Uterus (tissue), 4 donors: Measurements from ENCODE around the gene VKORC1. TPM values are rescaled to one million over a fixed set of nuclear protein-coding genes. Genes with fewer than 3 reads are reported as not detected.
"Not testable (repeated sequence)": the region's sequence is repeated elsewhere in the genome, so short reads cannot be mapped to it uniquely, and the experiment has no call there.

ENCODE experiments used
- DNase-seq, 2 donors: peaks; one replicate each; pipeline ENCODE4 v3.0.0-alpha.2; 2019 to 2020
- H3K27ac ChIP-seq, 2 donors: fragments of 200-600 bp; sonication (generic); 1 replicate in 1 of 2; 2 replicates in 1 of 2; pipeline ENCODE4 v1.5.1; 2016 to 2018
- H3K27me3 ChIP-seq, 2 donors: fragments of 200-600 bp; sonication (generic); one replicate each; pipeline ENCODE4 v1.5.1; 2018 to 2019; ENCODE audit warnings: control low read depth in 1 of 2
- H3K36me3 ChIP-seq, 2 donors: fragments of 200-600 bp; sonication (generic); one replicate each; pipeline ENCODE4 v1.5.1; 2019; ENCODE audit warnings: control low read depth in 1 of 2
- H3K4me1 ChIP-seq, 2 donors: fragments of 200-600 bp; sonication (generic); one replicate each; pipeline ENCODE4 v1.5.1; 2018 to 2019; ENCODE audit warnings: control low read depth in 1 of 2
- H3K4me3 ChIP-seq, 2 donors: fragments of 200-600 bp; sonication (generic); 1 replicate in 1 of 2; 2 replicates in 1 of 2; pipeline ENCODE4 v1.5.1; 2018 to 2019; ENCODE audit warnings: mild to moderate bottlenecking in 1 of 2
- H3K9me3 ChIP-seq, 2 donors: fragments of 200-600 bp; sonication (generic); one replicate each; pipeline ENCODE4 v1.5.1; 2019; ENCODE audit warnings: control low read depth in 1 of 2
- POLR2A ChIP-seq, 2 donors: fragments of 450-650 bp; IDR thresholded peaks; one replicate each; pipeline ENCODE4 v1.6.1; 2016; ENCODE audit warnings: antibody characterized with exemption in 2 of 2, mild to moderate bottlenecking in 1 of 2, moderate library complexity in 1 of 2
- intact Hi-C: fragments of 100-400 bp; cut with DNase I; formaldehyde crosslinking; loops from one replicate; pipeline ENCODE4 v1.15.1; 2023; ENCODE audit warnings: low total_unique reads
- total RNA-seq, 4 donors: library from RNA; depleted of rRNA in 3 of 4; stranded (reverse); fragments of >200 nt in 3 of 4; gene quantifications; one replicate each; pipeline versions ENCODE4 v1.1.0 to v1.2.4, GENCODE V29; 2014 to 2023
- TF ChIP-seq, protein P1 (sequence below), 4 experiments: fragments of 200-600 bp in 2 of 4; fragments of 450-650 bp in 2 of 4; sonication (generic) in 2 of 4; IDR thresholded peaks; one replicate each; pipeline ENCODE4 v1.5.1; 2016 to 2019; ENCODE audit warnings: antibody characterized with exemption in 4 of 4, mild to moderate bottlenecking in 2 of 4, moderate library complexity in 1 of 4
- donor health status: DM: yes; HTN: yes; CAD: no.

VKORC1 gene
- total RNA-seq, 4 donors from 2014 or later, result 68.7 to 81.8 (median 73.5) TPM

DNA sequence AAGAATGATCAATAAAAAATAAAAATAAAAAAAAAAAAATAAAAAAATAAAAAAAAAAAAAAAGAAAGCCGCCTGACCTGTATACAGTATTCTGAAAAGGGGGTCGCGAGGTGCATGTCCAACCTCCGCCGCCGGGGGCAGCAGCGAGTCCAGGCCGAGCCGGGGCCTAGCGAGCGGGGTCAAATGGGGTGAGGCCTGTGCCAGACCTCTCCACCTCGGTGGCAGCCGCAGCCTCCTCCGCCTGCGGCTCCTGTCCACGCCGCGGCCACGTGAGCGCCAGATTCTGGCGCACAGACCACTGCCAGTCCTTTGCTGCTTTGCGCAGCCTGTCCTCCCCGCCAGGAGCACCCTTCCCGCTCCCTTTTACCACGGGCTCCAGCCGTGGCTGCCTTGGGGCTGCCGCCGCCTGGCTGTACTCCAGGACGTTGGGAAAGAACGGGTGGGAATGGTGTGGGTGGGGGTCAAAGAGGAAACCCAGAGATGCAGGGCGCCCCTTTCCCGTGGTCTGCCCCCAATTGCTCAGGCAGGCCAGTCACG, 11.1 kb upstream of the VKORC1 start:
- Histone ChIP-seq H3K27ac (no peak overlapping the region), H3K4me1 (peaks cover 0 to 6% of the 10 kb centered on the region in 2 donors), H3K4me3 (peak overlapping the region in 1 of 2 donors; percentile 1), H3K36me3 (no peaks in the 10 kb centered on the region), H3K9me3 (no peaks in the 10 kb centered on the region), H3K27me3 (no peaks in the 10 kb centered on the region)
- TF ChIP-seq POLR2A (IDR thresholded peaks at IDR 0.05), result no peak
- TF ChIP-seq, protein P1, sequence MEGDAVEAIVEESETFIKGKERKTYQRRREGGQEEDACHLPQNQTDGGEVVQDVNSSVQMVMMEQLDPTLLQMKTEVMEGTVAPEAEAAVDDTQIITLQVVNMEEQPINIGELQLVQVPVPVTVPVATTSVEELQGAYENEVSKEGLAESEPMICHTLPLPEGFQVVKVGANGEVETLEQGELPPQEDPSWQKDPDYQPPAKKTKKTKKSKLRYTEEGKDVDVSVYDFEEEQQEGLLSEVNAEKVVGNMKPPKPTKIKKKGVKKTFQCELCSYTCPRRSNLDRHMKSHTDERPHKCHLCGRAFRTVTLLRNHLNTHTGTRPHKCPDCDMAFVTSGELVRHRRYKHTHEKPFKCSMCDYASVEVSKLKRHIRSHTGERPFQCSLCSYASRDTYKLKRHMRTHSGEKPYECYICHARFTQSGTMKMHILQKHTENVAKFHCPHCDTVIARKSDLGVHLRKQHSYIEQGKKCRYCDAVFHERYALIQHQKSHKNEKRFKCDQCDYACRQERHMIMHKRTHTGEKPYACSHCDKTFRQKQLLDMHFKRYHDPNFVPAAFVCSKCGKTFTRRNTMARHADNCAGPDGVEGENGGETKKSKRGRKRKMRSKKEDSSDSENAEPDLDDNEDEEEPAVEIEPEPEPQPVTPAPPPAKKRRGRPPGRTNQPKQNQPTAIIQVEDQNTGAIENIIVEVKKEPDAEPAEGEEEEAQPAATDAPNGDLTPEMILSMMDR (IDR thresholded peaks at IDR 0.05), result peak; percentile 74 to 91 (median 78)
- intact Hi-C loops, result no loop called here
- peak; percentile 81 to 82 for DNase-seq

DNA sequence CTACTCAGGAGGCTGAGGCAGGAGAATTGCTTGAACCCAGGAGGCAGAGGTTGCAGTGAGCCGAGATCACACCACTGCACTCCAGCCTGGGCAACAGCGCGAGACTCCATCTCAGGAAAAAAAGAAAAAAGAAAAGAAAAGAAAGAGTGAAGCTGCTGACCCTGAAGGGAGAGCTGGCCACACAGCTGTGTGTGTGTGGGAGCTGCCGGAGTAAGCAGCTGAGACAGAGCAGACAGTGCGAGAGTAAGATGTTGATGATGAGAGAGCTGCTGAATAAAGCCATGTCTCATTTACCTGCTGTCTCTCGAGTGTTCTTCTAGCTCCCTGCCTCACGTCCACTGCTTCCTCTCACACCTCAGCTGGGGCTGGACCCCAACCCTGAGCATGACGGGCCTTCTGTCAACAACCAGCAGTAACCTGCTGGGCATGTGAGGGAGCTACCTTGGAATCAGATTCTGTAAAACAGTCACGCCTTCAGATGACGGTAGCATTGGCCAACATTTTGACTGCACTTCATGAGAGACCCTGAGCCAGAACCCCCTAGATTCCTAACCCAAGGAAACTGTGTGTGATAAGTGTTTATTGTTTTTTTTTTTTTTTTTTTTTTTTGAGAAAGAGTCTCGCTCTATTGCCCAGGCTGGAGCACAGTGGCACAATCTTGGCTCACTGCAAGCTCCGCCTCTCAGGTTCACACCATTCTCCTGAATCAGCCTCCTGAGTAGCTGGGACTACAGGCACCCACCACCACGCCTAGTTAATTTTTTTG, 6.5 kb upstream of the VKORC1 start:
- H3K27me3 ChIP-seq, H3K4me3 ChIP-seq, DNase-seq, H3K9me3 ChIP-seq, intact Hi-C loops, H3K27ac ChIP-seq, H3K4me1 ChIP-seq, H3K36me3 ChIP-seq: not testable (repeated sequence)

DNA sequence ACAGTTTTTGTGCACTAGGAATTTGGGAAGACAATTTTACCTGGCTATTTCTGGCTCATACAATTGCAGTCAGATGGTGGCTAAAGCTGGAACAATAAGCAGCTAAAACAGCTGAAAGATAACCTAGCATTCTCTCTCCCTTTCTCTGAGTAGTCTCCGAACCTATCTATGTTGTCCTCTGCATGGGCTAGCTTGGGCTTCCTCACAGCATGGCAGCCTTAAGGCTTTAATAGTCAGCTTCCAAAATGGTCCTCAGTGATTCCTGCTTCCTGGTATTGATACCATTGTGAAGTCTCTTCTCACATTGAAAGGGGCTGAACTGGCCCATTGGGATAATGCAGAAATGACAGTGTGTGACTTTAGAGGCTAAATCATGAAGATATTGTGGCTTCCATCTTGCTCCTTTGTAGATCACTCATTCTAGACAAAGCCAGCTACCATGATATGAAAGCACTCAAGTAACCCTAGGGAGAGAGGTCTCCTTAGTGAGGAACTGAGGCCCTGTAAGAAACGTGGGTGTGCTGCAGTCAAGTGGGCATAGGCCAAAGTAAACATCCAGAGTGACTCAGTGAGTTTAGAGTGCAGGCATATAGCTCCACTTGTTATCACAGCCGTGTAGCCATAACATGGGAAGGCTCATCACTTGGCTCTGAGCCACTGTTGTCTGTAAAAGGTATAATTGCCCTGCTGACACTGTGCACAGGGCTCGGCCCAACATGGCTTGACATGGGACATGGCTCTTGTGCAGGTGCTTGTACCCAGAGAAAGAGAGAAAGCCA, 5.5 kb upstream of the VKORC1 start:
- intact Hi-C loops, result no loop called here

DNA sequence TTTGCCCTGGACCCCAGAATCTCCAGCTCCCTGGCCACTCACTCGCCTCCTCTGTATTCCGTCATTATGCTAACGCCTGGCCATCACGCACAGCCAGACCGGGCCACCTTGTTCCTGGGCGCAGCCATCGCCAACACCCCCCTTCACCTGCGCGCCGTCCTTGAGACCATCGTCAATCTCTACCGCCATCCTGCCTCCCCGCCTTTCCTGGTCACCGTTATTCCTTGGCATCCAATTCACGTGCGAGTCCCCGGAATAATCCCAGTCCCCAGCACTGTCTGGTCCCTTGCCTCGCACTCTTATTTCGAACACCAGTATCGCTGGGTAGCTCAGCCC, 541 bp downstream of the VKORC1 start:
- TF ChIP-seq, protein P1 (IDR thresholded peaks at IDR 0.05), result no peak
- no peak for TF ChIP-seq POLR2A (IDR thresholded peaks at IDR 0.05)
- peaks cover 0 to 3% of the 10 kb centered on the region in 2 donors for H3K4me1 ChIP-seq
- no peaks in the 10 kb centered on the region for H3K27me3 ChIP-seq
- no peaks in the 10 kb centered on the region for H3K9me3 ChIP-seq
- no peak for DNase-seq
- intact Hi-C loops, result no loop called here
- no peaks in the 10 kb centered on the region for H3K36me3 ChIP-seq
- H3K27ac ChIP-seq, result peak overlapping the region; percentile 69 to 89
- H3K4me3 ChIP-seq, result peak overlapping the region; percentile 62 to 65

More for the DNA sequence above, 5.5 kb upstream of the VKORC1 start:
- Histone ChIP-seq H3K4me1 (no peaks in the 10 kb centered on the region), H3K27ac (no peak overlapping the region), H3K36me3 (no peaks in the 10 kb centered on the region), H3K9me3 (no peaks in the 10 kb centered on the region), H3K4me3 (no peak overlapping the region), H3K27me3 (no peaks in the 10 kb centered on the region)
- no peak for DNase-seq
- TF ChIP-seq POLR2A (IDR thresholded peaks at IDR 0.05), result no peak
- TF ChIP-seq, protein P1 (IDR thresholded peaks at IDR 0.05), result no peak

DNA sequence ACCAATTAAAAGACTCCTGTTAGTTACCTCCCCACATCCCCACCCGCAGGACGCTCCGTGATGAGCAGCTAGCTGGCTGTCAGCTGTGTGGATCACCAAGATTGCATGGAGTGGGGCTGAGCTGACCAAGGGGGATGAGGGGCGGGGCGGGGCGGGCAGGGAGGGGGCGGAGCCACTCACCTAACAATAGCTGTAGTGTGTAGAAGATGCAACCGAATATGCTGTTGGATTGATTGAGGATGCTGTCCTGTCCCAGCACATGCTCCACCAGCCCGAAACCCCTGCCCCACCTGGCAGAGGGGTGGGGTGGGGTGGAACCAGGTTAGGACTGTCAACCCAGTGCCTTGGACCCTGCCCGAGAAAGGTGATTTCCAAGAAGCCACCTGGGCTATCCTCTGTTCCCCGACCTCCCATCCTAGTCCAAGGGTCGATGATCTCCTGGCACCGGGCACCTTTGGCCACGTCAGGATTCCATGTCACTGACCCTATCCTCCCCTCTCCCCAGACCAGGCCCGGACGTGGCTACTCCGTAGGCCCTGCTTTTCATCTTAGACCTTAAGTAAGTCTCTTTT, 1.4 kb downstream of the VKORC1 start:
- no peak for DNase-seq
- no peaks in the 10 kb centered on the region for H3K36me3 ChIP-seq
- no peaks in the 10 kb centered on the region for H3K27me3 ChIP-seq
- no peaks in the 10 kb centered on the region for H3K9me3 ChIP-seq
- H3K27ac ChIP-seq, result peak overlapping the region in 1 of 2 donors; percentile 89
- H3K4me3 ChIP-seq, result peak overlapping the region in 1 of 2 donors; percentile 65
- intact Hi-C loops, result no loop called here
- TF ChIP-seq POLR2A (IDR thresholded peaks at IDR 0.05), result no peak
- TF ChIP-seq, protein P1 (IDR thresholded peaks at IDR 0.05), result no peak
- H3K4me1 ChIP-seq, result peaks cover 0 to 3% of the 10 kb centered on the region in 2 donors
